Activated CD8-positive, alpha-beta memory T cell treated with anti-CD3 and anti-CD28 coated beads for 1 hour (primary cell): Measurements from ENCODE around the gene IPPK.

Experiments
- DNase-seq, 2 donors: peaks; one replicate each; pipeline ENCODE4 v3.0.0-alpha.2; 2020; ENCODE audit warnings: low read depth in 1 of 2; ENCODE audit errors: extremely low read depth in 1 of 2

Gene IPPK, protein sequence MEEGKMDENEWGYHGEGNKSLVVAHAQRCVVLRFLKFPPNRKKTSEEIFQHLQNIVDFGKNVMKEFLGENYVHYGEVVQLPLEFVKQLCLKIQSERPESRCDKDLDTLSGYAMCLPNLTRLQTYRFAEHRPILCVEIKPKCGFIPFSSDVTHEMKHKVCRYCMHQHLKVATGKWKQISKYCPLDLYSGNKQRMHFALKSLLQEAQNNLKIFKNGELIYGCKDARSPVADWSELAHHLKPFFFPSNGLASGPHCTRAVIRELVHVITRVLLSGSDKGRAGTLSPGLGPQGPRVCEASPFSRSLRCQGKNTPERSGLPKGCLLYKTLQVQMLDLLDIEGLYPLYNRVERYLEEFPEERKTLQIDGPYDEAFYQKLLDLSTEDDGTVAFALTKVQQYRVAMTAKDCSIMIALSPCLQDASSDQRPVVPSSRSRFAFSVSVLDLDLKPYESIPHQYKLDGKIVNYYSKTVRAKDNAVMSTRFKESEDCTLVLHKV

DNA sequence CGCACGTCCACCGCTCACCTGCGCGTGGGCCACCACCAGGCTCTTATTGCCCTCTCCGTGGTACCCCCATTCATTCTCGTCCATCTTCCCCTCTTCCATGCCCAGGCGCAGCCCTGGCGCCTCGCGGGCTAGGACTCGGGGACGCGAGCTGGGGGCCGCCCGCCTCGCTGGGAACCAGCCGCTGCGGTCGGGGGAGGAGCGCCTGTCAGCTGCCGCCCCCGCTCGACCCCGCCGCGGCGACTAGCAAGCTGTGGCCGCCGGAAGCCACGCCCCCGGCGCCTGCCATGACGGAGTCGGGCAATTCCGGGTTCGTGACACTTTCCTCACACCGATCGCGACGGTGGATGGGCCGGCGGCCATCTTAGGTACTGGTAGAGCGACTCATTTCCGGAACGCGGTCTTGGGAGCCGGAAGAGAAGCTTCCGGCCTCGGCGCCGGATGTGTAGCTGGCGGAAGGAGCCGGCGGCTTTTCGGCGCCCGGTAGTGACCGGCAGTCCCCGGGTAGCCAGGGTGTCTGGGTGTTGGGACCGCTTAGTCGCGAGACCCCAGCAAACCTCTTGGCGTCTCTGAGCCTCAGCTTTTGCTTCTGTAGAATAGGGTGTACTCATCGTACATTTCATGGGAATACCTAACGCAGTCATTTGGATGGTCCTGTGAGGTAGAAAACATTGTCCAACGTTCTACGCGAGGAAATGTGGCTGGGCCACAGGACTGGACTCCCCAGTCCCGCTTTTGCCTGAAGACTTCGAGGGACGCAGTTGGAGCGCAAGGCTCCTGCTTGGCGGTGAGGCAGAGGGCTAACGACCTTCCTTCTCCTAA lies at the start of gene IPPK:
IPPK (minus strand) TSS at position 242 of the 819 bp plus-strand sequence; CDS start at position 99, 143 bp downstream.
- peak; percentile 94 to 96 for DNase-seq

DNA sequence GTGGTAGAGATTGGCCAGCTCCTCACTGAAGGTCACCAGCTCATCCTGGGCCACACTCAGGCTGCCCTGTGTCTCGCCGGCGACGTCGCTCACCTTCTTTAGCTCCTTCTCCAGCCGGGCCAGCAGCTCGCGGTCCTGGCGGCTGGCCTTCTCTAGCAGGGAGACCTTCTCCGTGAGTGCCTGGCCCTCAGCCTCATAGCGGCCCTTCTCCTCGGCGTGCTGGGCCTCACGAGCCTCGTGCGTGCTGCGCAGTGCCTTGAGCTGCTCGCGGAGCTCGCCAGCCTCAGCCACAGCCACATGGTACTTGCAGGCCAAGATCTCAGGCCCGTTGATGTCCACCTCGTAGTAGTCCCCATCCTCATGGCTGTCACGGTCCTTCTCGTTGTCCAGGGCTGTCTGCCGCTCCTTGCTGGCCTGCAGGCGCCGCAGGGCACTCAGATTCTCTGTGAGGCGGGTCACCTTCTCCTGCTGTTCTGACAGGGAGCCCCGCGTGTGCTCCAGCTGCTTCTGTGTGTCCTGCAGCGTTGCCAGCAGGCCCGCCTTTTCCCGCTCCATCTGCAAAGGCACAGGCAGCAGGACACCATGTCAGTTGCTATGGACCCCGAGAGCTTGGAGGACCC lies 49.2 kb upstream of the IPPK start:
- no peak for DNase-seq

- no peak for DNase-seq
Measured at GRCh38 chr9:92718086-92719001, 48.4 kb upstream of the IPPK start.

DNA sequence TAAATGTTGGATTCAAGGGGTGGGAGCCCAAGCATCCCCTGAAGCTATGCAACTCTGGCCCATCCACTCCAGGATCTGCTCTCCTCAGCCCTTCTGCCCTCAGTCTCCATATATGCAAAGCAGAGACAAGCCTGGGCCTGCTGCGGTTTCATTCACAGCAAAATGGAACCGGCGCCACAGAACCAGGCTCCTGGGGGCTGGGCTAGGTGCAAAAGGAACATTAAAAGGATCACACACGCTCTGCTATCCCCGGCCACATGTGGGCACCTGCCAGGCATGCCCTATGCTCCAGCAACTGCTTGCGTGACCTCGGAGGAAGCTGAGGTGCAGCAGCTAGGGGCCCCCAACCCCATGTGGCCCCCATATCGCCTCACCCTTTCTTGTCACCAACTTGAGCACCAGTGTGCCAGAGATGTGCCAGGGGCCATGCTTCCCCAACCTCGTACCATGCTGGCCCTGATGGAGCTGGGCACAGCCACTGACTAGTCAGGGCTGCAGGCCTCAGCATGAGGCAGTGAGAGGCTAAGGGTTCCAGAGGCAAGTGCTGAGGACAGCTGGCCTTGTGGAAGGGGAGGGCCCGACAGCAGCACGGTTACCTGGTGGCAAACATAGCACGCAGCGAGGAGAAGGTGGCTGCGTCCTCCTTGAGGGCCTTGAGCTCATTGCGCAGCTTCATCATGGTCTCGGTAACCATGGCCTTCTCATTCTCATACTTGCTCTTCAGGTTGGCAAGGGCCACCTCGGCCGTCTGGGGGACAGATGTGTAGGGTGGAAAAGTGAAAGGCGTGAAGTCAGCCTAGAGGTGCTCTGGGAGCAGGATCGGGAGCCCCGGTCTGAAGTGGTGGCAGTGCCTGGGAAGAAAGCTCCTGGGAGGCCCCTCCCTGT lies 47.5 kb upstream of the IPPK start:
- DNase-seq: no peak

- peak; percentile 56 to 79 for DNase-seq
Measured at GRCh38 chr9:92716557-92716956, 46.6 kb upstream of the IPPK start.

GRCh38 chr9:92715488-92716231 lies 45.7 kb upstream of the IPPK start:
- no peak for DNase-seq

- no peak for DNase-seq
Measured at GRCh38 chr9:92714787-92715487, 45.0 kb upstream of the IPPK start.

GRCh38 chr9:92714016-92714415 lies 44.1 kb upstream of the IPPK start:
- no peak for DNase-seq

GRCh38 chr9:92713528-92713927 lies 43.6 kb upstream of the IPPK start:
- no peak for DNase-seq

- DNase-seq: no peak
Measured at GRCh38 chr9:92712767-92713166, 42.8 kb upstream of the IPPK start.

DNA sequence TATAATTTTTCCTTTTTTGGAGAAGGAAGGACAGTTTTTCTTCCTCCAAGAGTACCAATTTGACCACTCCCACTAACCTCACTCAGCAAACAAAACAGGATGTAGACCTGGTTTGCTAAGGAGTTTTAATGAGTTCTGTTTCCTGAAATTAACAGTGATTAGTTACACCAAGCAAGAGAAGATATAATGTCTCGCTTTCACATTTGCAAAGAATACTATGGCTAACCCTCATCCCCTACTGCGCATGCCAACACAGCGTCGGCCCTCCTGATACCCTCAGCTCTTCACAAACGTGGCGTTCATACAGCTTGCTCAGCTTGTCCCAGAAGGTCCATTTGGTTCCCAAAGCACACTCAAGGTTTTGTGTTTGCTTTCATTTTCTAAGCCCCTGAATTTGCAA lies 41.9 kb upstream of the IPPK start:
- DNase-seq: no peak

- DNase-seq: no peak
Measured at GRCh38 chr9:92711146-92711545, 41.2 kb upstream of the IPPK start.

DNA sequence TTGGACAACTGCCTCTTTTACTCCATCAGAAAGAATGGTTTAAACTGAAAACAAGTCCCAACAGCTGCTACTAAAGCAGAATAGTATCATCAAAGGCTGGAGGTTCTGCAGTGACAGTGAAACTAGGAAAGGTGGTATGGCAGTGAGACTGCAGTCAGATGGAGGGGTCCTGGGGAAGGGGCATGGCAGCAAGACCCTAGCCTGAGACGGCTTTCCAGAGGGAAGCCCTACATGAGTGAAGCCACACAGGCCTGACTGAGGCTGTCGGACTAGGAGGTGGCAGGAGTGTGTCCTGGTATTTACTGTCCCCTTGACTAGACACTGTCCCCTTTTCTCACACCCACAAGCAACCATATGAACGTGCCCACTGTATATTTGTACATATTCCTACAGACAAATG lies 40.4 kb upstream of the IPPK start:
- no peak for DNase-seq

- no peak for DNase-seq
Measured at GRCh38 chr9:92709954-92710353, 40.0 kb upstream of the IPPK start.

DNA sequence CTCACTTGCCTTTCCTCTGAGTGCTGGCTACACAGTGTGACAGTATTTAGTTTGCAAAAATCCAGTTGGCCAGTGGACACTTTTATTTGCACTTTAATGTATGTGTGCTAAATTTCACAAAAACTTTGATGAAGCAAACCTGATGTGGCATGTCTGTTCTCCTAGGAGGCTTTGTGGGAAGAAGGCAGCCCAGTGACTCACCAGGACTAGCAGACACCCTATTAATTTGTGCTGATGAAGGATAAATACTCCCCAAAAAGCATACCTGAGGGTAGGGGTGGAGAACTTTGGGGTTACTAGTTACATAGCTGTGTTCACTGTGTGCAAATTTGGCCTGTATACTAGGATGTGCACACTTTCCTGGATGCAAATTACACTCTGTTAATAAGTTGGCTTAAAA lies 39.3 kb upstream of the IPPK start:
- no peak for DNase-seq

GRCh38 chr9:92707530-92707929 lies 37.6 kb upstream of the IPPK start:
- DNase-seq: no peak

DNA sequence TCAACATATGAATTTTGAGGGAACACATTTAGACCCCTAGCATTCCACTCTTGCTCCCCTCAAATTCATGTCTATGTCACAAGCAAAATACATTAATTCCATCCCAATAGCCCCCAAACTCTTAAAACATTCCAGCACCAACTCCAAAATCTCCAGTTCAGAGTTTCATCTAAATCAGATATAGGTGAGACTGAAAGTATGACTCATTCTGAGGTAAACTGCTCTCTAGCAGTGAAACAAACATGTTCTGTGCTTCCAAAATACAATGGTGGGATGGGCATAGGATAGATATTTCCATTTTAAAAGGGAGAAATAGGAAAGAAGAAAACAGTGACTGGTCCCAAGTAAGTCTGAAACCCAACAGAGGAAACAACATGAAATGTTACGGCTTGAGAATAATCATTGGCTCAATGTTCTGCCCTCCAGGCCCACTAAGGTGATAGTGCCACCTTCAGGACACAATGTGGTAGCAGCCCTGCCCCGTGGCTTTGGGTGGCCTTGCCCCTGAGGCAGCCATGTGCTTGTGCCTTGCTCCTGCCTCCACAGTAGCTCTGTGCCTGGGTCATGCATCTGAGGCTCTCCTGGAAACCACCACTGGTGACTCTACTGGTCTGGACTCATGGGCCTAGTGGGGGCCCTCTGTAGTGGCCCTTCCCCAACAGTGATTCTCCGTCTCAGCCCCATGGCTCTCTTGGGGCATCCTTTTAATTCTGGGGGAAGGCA lies 36.4 kb upstream of the IPPK start:
- DNase-seq: no peak
